ENCODE results near the gene AEN. TPM values are rescaled to one million over a fixed set of nuclear protein-coding genes. Genes with fewer than 3 reads are reported as not detected.

AEN gene, protein sequence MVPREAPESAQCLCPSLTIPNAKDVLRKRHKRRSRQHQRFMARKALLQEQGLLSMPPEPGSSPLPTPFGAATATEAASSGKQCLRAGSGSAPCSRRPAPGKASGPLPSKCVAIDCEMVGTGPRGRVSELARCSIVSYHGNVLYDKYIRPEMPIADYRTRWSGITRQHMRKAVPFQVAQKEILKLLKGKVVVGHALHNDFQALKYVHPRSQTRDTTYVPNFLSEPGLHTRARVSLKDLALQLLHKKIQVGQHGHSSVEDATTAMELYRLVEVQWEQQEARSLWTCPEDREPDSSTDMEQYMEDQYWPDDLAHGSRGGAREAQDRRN
- total RNA-seq: 10 to 100 TPM; 12.2 to 24.3 TPM
- long read RNA-seq, donor 1, transcript AEN-201 (4 exons, 3,117 nt): major isoform, 5 of 8 reads
- long read RNA-seq, donor 1, partial matches to known transcripts: 0 of 8 reads
- long read RNA-seq, donor 1, other reads (novel, unspliced or antisense): 2 of 8 reads
- long read RNA-seq, donor 2, full-length matches to known transcripts: 65 of 89 reads
- long read RNA-seq, donor 2, partial matches to known transcripts: 17 of 89 reads
- long read RNA-seq, donor 2, other reads (novel, unspliced or antisense): 7 of 89 reads

DNA sequence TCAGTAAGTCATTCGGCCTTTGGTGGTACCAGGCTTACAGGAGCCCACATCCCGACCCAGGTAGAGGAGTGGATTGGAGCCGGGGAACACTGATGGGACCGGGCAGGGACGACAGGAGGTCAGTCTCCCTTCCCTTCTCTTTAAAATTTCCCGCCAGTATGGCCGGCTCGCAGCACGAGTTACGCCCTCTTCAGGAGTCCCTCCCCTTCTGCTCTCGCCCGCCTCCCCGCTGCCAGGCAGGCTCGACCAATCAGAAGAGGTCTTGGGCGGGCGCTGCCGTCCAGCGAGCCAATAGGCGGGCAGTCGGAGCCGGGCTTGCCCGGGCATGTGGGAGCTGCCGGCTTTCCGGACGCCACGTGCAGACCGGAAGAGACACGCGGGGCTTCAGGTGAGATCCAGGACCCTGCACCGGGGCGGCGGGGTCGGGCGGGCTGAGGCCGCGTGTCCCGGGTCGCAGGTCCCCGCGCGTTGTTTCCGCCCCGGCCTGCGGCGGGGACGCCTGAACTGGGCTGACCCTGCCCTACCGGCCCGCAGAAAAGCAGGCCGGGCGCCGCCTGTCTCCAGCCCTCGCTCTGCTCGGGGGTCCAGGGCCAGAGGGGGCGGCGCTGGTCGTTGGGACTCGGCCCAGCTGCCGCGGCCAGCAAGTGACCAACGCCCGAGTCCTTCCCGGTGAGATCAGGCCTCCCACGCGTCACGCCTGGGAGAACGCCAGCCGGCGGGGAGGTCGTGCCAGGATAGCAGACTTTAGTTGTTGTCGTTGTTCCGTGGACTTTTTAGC is at the start of gene AEN:
Gene AEN (plus strand): TSS at position 346 of the 778 bp plus-strand sequence. CDS start 4,870 bp downstream, outside the sequence.
- DNase-seq (ENCODE audit: low spot score): peak; percentile 98
- intact Hi-C loops (cut with DNase I): no loop called here

DNA sequence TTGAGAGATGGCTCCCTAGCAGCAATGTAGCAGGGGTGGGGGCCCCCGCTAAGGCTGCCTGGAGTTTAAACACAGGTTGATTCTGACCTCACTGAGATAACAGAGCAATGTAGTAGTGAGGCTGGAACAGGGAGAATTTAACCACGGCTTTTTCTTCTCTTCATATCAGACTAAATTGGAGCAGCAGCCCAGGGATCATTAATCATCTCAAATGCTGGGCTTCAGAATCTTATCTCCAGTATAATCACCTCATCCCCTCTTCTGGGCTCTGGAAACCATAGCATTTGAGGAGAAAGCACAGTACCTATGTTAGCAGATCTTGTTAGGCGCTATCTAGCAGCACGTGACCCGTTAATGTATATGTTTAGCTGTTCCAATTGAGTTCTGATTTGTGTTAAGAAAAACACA is 49.3 kb upstream of the AEN start:
- intact Hi-C loops (cut with DNase I): no loop called here

DNA sequence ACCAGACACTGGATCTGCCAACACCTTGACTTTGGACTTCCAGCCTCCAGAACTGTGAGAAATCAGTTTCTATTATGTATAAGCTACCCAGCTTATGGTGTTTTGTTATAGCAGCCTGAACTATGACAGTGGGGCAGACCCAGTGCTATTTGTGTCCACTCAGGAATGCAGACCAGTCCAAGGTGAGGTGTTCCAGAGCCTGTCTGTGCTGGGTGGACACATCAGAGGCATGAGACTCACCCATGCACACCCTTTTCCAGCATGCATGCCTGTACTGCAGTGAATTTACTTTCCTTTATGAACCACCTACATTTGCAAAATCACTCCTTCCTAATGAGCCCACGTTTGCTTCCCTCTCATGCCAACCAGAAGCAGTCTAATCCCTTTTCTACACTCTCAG is 47.1 kb upstream of the AEN start:
- intact Hi-C loops (cut with DNase I): no loop called here
- no peak for DNase-seq (ENCODE audit: low spot score)

More for the DNA sequence above, 49.3 kb upstream of the AEN start:
- no peak for DNase-seq (ENCODE audit: low spot score)

DNA sequence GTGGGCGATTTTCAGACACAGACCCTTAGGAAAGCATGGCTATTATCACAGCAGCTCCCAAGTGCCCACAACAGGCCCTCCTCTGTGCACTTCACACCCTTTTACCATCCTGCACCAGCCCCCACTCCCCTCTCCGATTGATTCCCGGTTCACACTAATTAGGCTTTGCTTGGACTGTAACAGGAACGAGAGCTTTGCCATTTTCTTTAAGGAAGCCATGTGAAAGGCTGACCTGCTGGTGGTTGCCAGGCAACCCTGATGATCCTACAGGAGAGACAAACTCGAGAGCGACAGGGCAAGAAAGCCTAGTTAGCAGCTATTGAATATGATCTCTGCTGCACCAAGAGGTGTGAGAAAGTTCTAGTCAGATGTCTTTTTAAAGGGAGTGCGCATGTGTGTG is 46.5 kb upstream of the AEN start:
- no peak for DNase-seq (ENCODE audit: low spot score)
- intact Hi-C loops (cut with DNase I): no loop called here

DNA sequence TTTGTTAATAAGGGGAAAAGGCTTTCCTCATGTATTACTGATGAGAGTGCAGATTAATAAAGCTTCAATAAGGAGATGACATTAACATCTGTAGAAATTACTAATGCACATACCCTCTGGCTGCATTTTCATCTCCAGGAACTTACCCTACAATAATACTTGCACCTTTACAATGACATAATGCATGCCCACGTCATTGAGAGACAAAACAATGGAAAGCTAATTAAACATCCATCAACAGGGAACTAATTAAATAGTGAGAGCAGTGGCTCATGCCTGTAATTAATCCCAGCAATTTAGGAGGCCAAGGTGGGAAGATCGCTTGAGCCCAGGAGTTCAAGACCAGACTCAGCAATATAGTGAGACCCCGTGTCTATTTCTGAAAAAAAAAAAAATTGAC is 41.8 kb upstream of the AEN start:
- DNase-seq (ENCODE audit: low spot score): no peak
- intact Hi-C loops (cut with DNase I): no loop called here

DNA sequence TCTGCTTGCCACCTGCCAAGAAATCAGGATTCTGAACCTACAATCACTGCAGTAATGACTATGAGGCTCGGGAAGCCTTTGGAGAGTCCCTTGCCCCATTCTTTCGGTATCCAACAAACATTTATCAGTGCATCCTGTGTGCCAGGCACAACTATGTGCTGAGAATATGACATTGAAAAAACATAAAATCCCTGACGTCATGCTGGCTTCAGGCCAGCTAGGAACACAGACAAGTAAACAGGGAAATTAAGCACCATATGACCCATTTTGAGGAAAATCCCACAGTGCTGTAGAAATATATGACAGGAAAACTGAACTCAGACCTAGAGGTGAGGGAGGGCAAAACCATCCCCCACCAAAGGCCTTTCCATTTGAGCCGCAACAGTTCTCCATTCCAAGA is 40.6 kb upstream of the AEN start:
- no peak for DNase-seq (ENCODE audit: low spot score)
- intact Hi-C loops (cut with DNase I): no loop called here

DNA sequence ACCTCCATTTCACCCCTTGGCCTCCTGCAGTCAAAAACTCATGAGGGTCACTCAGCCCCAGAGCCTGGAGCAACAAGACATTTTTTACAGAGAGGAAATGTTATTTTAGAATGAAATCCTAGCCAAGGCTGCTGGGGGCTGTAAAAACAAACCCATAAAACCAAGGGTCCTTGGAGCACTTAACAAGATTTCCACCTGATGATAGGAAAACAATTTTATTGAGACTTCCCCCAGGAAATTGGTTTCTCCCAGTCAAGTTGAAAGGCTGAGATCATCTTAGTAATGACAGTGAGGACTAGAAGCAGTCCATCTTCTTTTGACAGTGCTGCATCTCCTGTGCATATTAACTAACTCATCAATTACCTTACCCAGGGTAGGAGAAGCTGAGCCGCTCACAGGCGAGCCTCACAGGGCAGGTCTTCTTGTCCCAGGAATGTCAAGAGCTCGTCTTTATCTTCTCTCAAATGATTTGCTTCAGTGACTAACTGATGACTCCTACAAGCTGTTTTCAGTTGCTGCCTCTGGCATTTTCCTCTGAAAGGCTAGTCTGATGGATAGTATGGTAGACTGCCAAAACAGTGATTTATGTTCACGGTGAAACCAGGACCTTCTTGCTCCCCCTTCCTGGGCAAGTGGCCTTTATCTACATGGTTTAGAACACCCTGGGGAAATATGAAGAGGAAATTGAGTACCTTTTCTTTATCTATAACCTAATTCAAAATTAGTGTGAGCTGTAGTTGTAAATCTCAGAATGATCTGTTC is 34.6 kb upstream of the AEN start:
- intact Hi-C loops (cut with DNase I): no loop called here

DNA sequence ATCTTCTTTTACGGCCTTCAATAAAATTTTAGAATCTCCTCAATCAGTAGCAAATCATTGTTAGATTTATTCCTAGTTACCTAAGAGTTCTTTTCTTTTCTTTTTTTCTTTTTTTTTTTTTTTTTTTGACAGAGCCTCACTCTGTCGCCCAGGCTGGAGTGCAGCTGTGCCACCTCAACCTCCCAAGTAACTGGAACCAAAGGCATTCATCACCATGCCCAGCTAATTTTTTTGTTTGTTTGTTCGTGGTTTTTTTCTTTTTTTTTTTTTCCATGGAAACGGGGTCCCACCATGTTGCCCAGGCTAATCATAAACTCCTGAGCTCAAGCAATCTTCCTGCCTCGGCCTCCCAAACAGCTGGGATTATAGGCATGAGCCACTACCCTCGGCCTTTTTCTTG is 30.4 kb upstream of the AEN start:
- DNase-seq (ENCODE audit: low spot score): no peak
- intact Hi-C loops (cut with DNase I): no loop called here

More for the DNA sequence above, 34.6 kb upstream of the AEN start:
- DNase-seq (ENCODE audit: low spot score): no peak

DNA sequence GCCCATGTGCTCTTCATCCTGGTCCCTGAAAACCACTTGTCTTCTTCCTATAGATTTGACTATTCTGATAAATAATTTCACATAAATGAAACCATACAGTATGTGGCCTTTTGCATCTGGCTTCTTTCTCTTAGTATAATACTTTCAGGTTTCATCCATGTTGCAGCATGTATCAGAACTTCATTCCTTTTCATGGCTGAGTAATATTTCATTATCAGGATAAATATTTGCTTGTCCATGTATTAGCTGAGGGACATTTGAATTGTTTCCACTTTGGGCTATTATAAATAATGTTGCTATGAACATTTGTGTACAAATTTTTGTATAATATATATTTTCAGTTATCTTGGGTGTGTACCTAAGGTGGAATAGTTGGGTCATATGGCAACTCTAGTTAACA is 29.8 kb upstream of the AEN start:
- no peak for DNase-seq (ENCODE audit: low spot score)
- intact Hi-C loops (cut with DNase I): no loop called here

DNA sequence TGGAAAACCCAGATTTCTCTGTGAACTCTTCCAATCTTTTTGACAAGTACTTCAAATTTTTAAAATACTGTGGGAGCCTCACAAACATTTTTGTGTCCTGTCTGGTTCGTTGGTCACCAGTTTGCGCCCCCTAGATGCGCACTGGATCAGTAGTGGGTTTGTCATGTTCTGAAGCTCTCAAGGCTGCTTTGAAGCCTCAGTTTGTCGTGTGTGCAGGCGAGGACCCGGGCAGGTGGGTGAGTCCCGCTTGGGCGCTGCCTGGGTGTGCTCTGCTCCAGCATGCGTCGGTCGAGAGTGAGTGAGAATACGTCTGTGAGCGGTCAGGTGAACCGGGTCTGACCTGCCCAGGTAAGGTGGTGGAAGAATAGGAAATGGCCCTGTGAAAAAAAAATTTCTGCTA is 17.3 kb upstream of the AEN start:
- intact Hi-C loops (cut with DNase I): no loop called here
- DNase-seq (ENCODE audit: low spot score): no peak

DNA sequence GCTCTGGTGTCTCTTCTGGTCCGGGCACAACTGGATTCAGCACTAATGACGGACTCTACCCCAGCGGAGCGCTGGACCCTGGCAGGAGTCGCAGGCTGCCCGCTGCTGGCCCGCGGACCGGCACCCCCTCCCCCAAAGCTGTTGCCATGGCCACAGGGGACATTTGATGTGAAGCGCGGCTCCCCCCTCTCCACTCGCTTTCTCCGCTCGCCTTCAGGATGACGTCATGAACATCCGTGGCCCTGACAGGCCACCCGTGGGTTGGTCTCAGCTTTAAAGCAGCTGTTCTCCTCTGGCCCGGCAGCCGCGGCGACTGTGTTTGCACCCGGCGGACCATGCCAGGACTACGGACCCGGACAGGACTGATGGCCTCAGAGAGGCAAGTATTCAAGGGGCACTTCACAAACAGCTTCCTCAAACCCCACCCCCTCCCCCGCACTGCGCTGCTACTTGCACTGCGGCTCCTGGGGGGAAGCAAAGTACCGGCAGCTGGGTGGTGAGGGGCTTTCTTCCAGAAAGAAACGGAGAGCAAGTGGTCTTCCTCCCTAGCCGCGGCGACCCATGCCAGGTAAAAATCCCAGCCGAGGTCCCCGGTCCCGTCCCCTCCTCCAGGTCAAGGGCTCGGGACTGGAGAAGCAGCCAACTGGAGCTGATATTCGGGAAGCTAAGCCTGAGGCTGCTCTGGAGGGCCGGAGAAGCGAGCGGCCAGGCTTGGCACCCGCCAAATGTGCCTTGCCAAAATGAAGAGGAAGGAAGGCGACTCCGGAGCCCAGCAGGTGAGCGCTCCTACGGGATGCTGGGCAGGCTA is 16.6 kb upstream of the AEN start:
- DNase-seq (ENCODE audit: low spot score): no peak
- intact Hi-C loops (cut with DNase I): no loop called here

DNA sequence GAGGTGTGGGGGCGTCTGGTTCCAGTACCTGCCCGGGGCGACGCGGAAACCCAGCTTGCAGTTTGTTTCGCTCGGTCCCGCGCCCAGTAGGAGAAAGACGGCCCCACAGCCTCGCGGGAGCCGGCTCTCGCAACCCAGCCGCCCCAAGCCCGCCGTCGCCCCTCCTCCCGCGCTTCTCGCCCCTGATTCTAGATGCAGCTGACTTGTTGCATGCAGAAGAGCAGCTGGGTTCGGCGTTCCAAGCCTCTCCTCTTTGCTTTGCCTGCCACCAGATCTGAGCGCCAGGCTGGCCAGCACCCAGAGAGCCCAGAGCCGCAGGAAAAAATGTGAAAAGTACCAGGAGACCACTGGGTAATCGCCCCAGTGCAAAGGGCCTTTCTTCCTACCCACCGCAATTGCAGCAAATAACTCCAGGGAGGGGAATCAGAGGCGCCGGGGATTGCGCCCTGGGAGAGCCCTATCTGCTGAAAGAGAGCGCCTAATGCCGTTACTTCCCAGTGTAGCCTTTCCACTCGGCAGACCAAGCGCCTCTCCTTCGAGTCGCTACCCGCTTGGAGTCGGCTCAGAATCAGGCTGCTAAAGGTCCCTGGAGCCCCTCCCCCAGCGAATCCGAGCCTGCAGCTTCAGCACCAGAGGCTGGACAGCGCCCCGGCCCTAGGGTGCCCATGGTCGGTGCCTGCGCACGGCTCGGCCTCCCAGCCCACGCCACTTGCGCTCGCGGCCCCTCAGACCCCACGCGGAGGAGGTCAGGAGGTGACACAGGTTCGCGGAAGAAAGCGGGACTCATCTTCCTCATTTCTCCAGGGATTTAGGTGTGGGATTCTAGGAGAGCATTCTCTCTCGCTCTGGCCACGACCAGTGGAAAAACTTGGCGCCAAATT is 15.7 kb upstream of the AEN start:
- intact Hi-C loops (cut with DNase I): no loop called here
- DNase-seq (ENCODE audit: low spot score): peak; percentile 89

DNA sequence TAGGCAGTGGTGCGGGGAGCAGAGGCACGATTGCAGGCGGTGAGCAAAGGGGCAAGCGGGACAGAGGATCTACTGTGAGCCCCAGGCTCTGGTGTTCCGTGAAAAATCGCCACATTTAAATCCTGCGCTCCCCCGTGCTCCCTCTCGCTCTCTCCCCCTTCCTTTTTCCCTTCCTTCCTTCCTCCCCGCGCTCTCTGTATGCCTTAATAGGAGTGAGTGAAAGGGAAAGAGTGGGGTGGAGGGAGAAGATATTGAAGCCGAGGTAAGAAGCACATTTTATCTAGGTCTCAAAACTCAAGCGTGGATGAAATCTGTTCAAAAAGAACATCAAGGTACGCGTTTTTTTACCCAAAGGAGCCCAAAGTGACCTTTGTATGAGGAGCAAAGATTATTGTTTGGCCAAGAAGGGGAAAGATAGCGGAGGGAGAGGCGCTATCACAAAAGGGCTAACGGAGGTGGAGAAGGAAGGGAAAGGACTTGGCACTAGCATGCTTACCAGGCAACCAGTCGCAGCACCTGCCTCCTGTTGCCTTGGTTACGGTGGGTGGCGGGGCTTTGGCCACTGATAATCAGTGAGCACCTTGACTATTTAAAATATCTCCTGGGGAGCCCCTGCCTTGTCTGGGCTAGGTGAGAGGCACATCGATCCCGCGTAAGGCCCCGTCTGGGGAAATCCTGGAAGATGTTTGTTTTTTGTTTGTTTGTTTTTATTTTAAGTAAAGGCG is 14.9 kb upstream of the AEN start:
- intact Hi-C loops (cut with DNase I): no loop called here
- no peak for DNase-seq (ENCODE audit: low spot score)

DNA sequence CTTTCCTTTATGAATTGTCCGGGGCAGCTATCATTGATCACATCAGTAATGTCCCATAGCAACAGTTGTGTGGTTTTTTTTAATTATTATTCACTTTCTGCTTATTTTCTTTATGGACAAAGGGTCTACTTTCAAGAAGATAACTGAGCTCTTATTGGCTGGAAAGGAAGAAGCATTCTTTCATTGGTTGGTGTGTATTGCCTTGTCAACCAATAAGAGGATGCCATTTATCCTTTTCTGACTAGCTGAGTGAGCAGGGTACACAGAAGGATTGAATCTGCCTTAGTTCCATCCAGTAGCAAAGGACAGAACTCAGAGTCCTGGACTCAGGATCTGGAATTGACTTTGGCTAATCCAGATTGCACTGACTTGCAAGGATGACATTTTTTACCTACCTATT is 13.2 kb upstream of the AEN start:
- DNase-seq (ENCODE audit: low spot score): no peak
- intact Hi-C loops (cut with DNase I): no loop called here

DNA sequence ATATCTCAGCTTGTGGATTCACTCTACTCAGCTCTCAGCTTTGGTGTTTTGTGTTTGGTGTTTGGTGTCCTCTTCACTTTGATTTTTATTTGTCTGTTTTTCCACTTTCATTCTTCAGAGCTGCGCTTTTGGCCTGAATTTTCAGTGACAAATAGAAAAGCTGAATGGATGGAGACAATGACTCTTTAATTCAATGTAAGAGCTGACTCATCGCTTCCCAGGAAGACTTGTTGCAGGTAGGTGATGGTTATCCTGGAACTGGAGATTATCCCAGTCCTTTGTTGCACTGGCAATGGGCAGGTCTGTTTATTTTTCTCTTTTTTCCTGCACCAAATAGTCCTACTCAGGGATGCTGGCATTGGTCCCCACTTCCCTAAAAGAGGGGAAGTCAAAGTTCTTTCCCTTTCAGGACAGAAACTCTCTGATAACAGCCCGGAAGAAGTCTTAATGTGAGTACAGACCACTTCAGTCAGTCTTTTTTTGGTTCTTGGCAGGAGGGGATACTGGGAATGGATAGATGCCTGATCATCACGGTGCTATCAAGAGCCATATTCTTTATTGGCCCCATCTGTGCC is 12.4 kb upstream of the AEN start:
- intact Hi-C loops (cut with DNase I): no loop called here
- no peak for DNase-seq (ENCODE audit: low spot score)

DNA sequence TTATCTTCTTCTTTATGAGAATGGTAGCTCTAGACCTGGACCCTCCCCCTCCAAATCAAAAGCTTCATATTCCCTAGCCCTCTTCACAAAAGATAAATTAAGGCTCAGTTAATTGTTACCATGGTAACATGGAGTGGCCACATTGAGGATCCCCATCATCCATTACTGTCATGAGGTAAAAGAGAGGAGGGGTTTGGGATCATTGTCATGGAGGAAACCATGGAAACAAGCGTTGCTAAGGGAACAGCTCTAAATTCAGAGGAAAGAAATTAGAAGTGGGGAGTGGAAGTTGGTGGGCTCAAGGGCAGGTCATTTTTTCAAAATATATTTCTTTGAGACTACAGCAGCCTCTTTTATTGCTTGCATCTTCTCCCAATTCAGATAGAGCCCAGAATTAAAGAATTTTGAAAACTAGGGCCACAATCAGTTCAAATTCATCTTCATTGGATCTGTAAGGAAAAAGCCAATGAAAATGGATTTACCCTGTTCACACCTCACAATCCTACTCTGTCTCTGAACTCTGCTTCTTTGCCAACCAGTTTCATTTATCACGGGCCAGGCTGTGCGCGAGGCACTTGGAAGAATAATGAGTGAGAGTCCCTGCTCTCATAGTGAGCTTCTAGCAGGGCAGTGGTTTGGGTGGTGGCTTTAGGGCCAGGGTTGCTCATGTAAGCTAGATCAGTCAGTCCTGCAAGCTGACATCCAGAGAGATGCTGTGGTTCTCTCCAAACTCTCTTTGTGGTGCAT is 11.6 kb upstream of the AEN start:
- intact Hi-C loops (cut with DNase I): no loop called here
- no peak for DNase-seq (ENCODE audit: low spot score)

Data from posterior vena cava (tissue), 2 donors.